Subcutaneous abdominal adipose tissue (tissue), 5 donors: ENCODE data around the gene EPB42.
"Not testable (repeated sequence)": the region's sequence is repeated elsewhere in the genome, so short reads cannot be mapped to it uniquely, and the experiment has no call there.

ENCODE experiments used
- H3K27ac ChIP-seq: one replicate; pipeline ENCODE4 v1.7.0; 2013; ENCODE audit warnings: low read depth, mild to moderate bottlenecking, inconsistent platforms, low read length, moderate library complexity
- H3K27me3 ChIP-seq, 5 donors: one replicate each; pipeline ENCODE4 v1.7.0; 2013; ENCODE audit warnings: low read length in 5 of 5, inconsistent platforms in 1 of 5; ENCODE audit not compliant: control insufficient read depth in 5 of 5, insufficient read depth in 4 of 5
- H3K36me3 ChIP-seq, 5 donors: one replicate each; pipeline ENCODE4 v1.7.0; 2013; ENCODE audit warnings: low read length in 5 of 5; ENCODE audit not compliant: control insufficient read depth in 5 of 5, insufficient read depth in 5 of 5
- H3K4me1 ChIP-seq, 5 donors: one replicate each; pipeline ENCODE4 v1.7.0; 2013; ENCODE audit warnings: low read length in 5 of 5, mild to moderate bottlenecking in 3 of 5, moderate library complexity in 1 of 5; ENCODE audit not compliant: control insufficient read depth in 5 of 5, insufficient read depth in 5 of 5
- H3K4me3 ChIP-seq, 5 donors: one replicate each; pipeline ENCODE4 v1.7.0; 2013; ENCODE audit warnings: low read length in 5 of 5, low read depth in 1 of 5
- H3K9ac ChIP-seq, 5 donors: one replicate each; pipeline ENCODE4 v1.7.0; 2013; ENCODE audit warnings: low read length in 5 of 5, mild to moderate bottlenecking in 4 of 5, moderate library complexity in 3 of 5
- H3K9me3 ChIP-seq, 5 donors: one replicate each; pipeline ENCODE4 v1.7.0; 2013; ENCODE audit warnings: low read length in 5 of 5; ENCODE audit not compliant: control insufficient read depth in 5 of 5
- donor health status: healthy.
- donor health status: healthy.
- donor health status: healthy.
- donor health status: healthy.
- donor health status: healthy.

Gene EPB42

GRCh38 chr15:43207024-43207423 is 13.8 kb downstream of the EPB42 start:
- H3K27me3 ChIP-seq = peaks cover 0 to 4% (median 0%) of the 10 kb centered on the region in 5 donors
- no peak overlapping the region for H3K27ac ChIP-seq
- H3K9me3 ChIP-seq = no peaks in the 10 kb centered on the region
- H3K9ac ChIP-seq = no peak overlapping the region
- peaks cover 5 to 31% (median 21%) of the 10 kb centered on the region in 5 donors for H3K4me1 ChIP-seq
- H3K36me3 ChIP-seq = no peaks in the 10 kb centered on the region
- no peak overlapping the region for H3K4me3 ChIP-seq

DNA sequence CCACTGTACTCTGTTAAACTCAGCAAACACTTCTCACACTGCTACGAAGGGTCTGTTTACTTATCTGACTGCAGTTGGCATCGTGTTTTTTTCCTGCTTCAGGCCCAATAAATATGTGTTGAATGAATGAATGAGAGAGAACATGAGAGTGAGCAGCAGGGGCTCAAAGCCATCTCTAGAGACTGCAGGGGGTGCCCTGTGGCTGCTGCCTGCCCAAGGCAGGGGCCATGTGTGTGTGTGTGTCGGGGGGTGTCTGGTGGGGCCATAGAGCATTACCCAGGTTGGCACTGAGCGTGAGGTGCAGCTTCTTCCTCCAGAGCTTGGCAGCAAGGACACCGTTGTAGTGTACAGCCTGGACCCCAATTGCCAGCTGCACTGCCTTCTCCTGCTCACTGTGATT is 14.8 kb downstream of the EPB42 start:
- Histone ChIP-seq H3K9ac (no peak overlapping the region), H3K36me3 (no peaks in the 10 kb centered on the region), H3K27me3 (peaks cover 0 to 4% (median 0%) of the 10 kb centered on the region in 5 donors), H3K4me3 (no peak overlapping the region), H3K4me1 (peaks cover 5 to 31% (median 21%) of the 10 kb centered on the region in 5 donors), H3K9me3 (no peaks in the 10 kb centered on the region), H3K27ac (no peak overlapping the region)

- Histone ChIP-seq H3K27me3 (no peaks in the 10 kb centered on the region), H3K4me1 (peaks cover 5 to 31% (median 21%) of the 10 kb centered on the region in 5 donors), H3K9ac (no peak overlapping the region), H3K27ac (no peak overlapping the region), H3K36me3 (no peaks in the 10 kb centered on the region), H3K4me3 (no peak overlapping the region), H3K9me3 (no peaks in the 10 kb centered on the region)
These were observed 16.6 kb downstream of the EPB42 start for GRCh38 chr15:43204016-43204901.

- Histone ChIP-seq H3K27me3 (no peaks in the 10 kb centered on the region), H3K4me3 (no peak overlapping the region), H3K9ac (no peak overlapping the region), H3K9me3 (no peaks in the 10 kb centered on the region), H3K36me3 (peaks cover 13 to 25% (median 23%) of the 10 kb centered on the region in 5 donors), H3K27ac (no peak overlapping the region), H3K4me1 (peaks cover 0 to 13% (median 6%) of the 10 kb centered on the region in 5 donors)
These were observed 20.8 kb downstream of the EPB42 start for GRCh38 chr15:43199945-43200488.

GRCh38 chr15:43198992-43199391 is 21.8 kb downstream of the EPB42 start:
- Histone ChIP-seq H3K27ac (no peak overlapping the region), H3K9me3 (no peaks in the 10 kb centered on the region), H3K27me3 (no peaks in the 10 kb centered on the region), H3K9ac (no peak overlapping the region), H3K4me1 (peaks cover 0 to 4% (median 0%) of the 10 kb centered on the region in 5 donors), H3K4me3 (no peak overlapping the region), H3K36me3 (peaks cover 22 to 34% (median 32%) of the 10 kb centered on the region in 5 donors)

- H3K27me3 ChIP-seq, H3K27ac ChIP-seq, H3K4me1 ChIP-seq, H3K9me3 ChIP-seq, H3K9ac ChIP-seq, H3K4me3 ChIP-seq: not testable (repeated sequence)
- H3K36me3 ChIP-seq = peaks cover 24 to 37% (median 33%) of the 10 kb centered on the region in 5 donors
These were observed 22.3 kb downstream of the EPB42 start for GRCh38 chr15:43198556-43198955.

DNA sequence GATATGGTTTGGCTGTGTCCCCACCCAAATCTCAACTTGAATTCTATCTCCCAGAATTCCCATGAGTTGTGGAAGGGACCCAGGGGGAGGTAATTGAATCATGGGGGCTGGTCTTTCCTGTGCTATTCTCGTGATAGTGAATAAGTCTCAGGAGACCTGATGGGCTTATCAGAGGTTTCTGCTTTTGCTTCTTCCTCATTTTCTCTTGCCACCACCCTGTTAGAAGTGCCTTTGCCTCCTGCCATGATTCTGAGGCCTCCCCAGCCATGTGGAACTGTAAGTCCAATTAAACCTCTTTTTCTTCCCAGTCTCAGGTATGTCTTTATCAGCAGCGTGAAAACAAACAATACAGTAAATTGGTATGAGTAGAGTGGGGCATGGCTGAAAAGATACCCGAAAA is 23.0 kb downstream of the EPB42 start:
- not testable (repeated sequence) for H3K9me3 ChIP-seq, H3K4me3 ChIP-seq, H3K27ac ChIP-seq, H3K27me3 ChIP-seq, H3K4me1 ChIP-seq, H3K9ac ChIP-seq
- peaks cover 28 to 45% (median 40%) of the 10 kb centered on the region in 5 donors for H3K36me3 ChIP-seq

GRCh38 chr15:43196760-43197548 is 23.9 kb downstream of the EPB42 start:
- Histone ChIP-seq H3K4me1 (peaks cover 0 to 3% (median 0%) of the 10 kb centered on the region in 5 donors), H3K27ac (no peak overlapping the region), H3K9ac (no peak overlapping the region), H3K4me3 (no peak overlapping the region), H3K9me3 (no peaks in the 10 kb centered on the region), H3K36me3 (peaks cover 37 to 53% (median 48%) of the 10 kb centered on the region in 5 donors), H3K27me3 (no peaks in the 10 kb centered on the region)

GRCh38 chr15:43194795-43195194 is 26.0 kb downstream of the EPB42 start:
- Histone ChIP-seq H3K36me3 (peaks cover 52 to 74% (median 69%) of the 10 kb centered on the region in 5 donors), H3K27ac (no peak overlapping the region), H3K9ac (no peak overlapping the region), H3K4me3 (no peak overlapping the region), H3K27me3 (no peaks in the 10 kb centered on the region), H3K9me3 (no peaks in the 10 kb centered on the region), H3K4me1 (peaks cover 0 to 8% (median 0%) of the 10 kb centered on the region in 5 donors)
